HG03097 (cell line): Measurements from ENCODE around the gene MS4A2.
"Not testable (repeated sequence)": the region's sequence is repeated elsewhere in the genome, so short reads cannot be mapped to it uniquely, and the experiment has no call there.

ENCODE experiments used
- ATAC-seq: cut with Tn5 transposase; IDR thresholded peaks from one replicate; pipeline ENCODE4 v1.9.1; 2021; ENCODE audit not compliant: unreplicated experiment, low FRiP score

MS4A2 gene

GRCh38 chr11:60088364-60088763 lies at the start of gene MS4A2:
Gene MS4A2, plus strand, starts transcription at chr11:60088664. Its CDS starts 102 bp downstream, at chr11:60088766.
- ATAC-seq, result no peak

GRCh38 chr11:60040109-60040508 lies 48.4 kb upstream of the MS4A2 start, which contains the start of gene OOSP2:
Gene OOSP2, plus strand, starts transcription at chr11:60040409. Its CDS starts 51 bp downstream, at chr11:60040460.
- no peak for ATAC-seq

- ATAC-seq, result not testable (repeated sequence)
Measured at GRCh38 chr11:60050422-60050821, 38.0 kb upstream of the MS4A2 start.

GRCh38 chr11:60050839-60051238 lies 37.6 kb upstream of the MS4A2 start:
- ATAC-seq, result not testable (repeated sequence)

GRCh38 chr11:60056349-60056969 lies 32.0 kb upstream of the MS4A2 start, which contains the start of gene MS4A3:
Gene MS4A3, plus strand, starts transcription at chr11:60056665. Its CDS starts 4,496 bp downstream, at chr11:60061161.
- ATAC-seq, result no peak

GRCh38 chr11:60059052-60059451 lies 29.4 kb upstream of the MS4A2 start:
- ATAC-seq, result no peak

- no peak for ATAC-seq
Measured at GRCh38 chr11:60059521-60060240, 28.8 kb upstream of the MS4A2 start.

GRCh38 chr11:60064111-60064510 lies 24.4 kb upstream of the MS4A2 start:
- no peak for ATAC-seq

GRCh38 chr11:60065801-60066200 lies 22.7 kb upstream of the MS4A2 start:
- ATAC-seq, result no peak

- no peak for ATAC-seq
Measured at GRCh38 chr11:60069450-60069849, 19.0 kb upstream of the MS4A2 start.

- ATAC-seq, result not testable (repeated sequence)
Measured at GRCh38 chr11:60071644-60072043, 16.8 kb upstream of the MS4A2 start.

- ATAC-seq, result no peak
Measured at GRCh38 chr11:60077216-60077817, 11.1 kb upstream of the MS4A2 start.

GRCh38 chr11:60077981-60078380 lies 10.5 kb upstream of the MS4A2 start:
- ATAC-seq, result no peak

- ATAC-seq, result no peak
Measured at GRCh38 chr11:60078745-60079144, 9.7 kb upstream of the MS4A2 start.

- no peak for ATAC-seq
Measured at GRCh38 chr11:60080535-60080934, 7.9 kb upstream of the MS4A2 start.

- no peak for ATAC-seq
Measured at GRCh38 chr11:60084631-60085273, 3.7 kb upstream of the MS4A2 start.

- ATAC-seq, result no peak
Measured at GRCh38 chr11:60085909-60086308, 2.6 kb upstream of the MS4A2 start.

GRCh38 chr11:60087239-60087638 lies 1.2 kb upstream of the MS4A2 start:
- ATAC-seq, result no peak

- no peak for ATAC-seq
Measured at GRCh38 chr11:60095477-60096120, 7.1 kb downstream of the MS4A2 start.

GRCh38 chr11:60097189-60097588 lies 8.7 kb downstream of the MS4A2 start:
- no peak for ATAC-seq

- ATAC-seq, result peak; percentile 98
Measured at GRCh38 chr11:60098508-60098907, 10.0 kb downstream of the MS4A2 start.
